Amniotic stem cell (primary cell): Measurements from ENCODE around the gene RHOF.
"Not testable (repeated sequence)": the region's sequence is repeated elsewhere in the genome, so short reads cannot be mapped to it uniquely, and the experiment has no call there.

Source experiments
- DNase-seq: peaks from one replicate; lab custom pipeline; 2025; lab: John Stamatoyannopoulos, UW

The RHOF gene

GRCh38 chr12:121773011-121773777, 20.3 kb downstream of the RHOF start:
- DNase-seq: no peak

GRCh38 chr12:121770813-121771625, 22.5 kb downstream of the RHOF start:
- no peak for DNase-seq

- no peak for DNase-seq
These were observed 23.1 kb downstream of the RHOF start for GRCh38 chr12:121770388-121770787.

GRCh38 chr12:121769831-121770301, 23.6 kb downstream of the RHOF start:
- DNase-seq: no peak

- DNase-seq: no peak
These were observed 24.1 kb downstream of the RHOF start for GRCh38 chr12:121769297-121769830.

GRCh38 chr12:121767525-121768016, 25.9 kb downstream of the RHOF start:
- no peak for DNase-seq

GRCh38 chr12:121766290-121767039, 27.0 kb downstream of the RHOF start:
- no peak for DNase-seq

- DNase-seq: peak; percentile 53
These were observed 27.9 kb downstream of the RHOF start for GRCh38 chr12:121765573-121765972.

- DNase-seq: no peak
These were observed 28.7 kb downstream of the RHOF start for GRCh38 chr12:121764808-121765207.

- no peak for DNase-seq
These were observed 31.2 kb downstream of the RHOF start for GRCh38 chr12:121762269-121762668.

- DNase-seq: not testable (repeated sequence)
These were observed 35.0 kb downstream of the RHOF start for GRCh38 chr12:121758536-121758935.

- DNase-seq: no peak
These were observed 37.9 kb downstream of the RHOF start for GRCh38 chr12:121755591-121755990.

GRCh38 chr12:121754836-121755235, 38.7 kb downstream of the RHOF start:
- no peak for DNase-seq

- DNase-seq: no peak
These were observed 39.6 kb downstream of the RHOF start for GRCh38 chr12:121753844-121754264.

- DNase-seq: no peak
These were observed 41.6 kb downstream of the RHOF start for GRCh38 chr12:121751749-121752351.

- no peak for DNase-seq
These were observed 42.5 kb downstream of the RHOF start for GRCh38 chr12:121751034-121751433.

GRCh38 chr12:121750507-121750955, 43.0 kb downstream of the RHOF start:
- no peak for DNase-seq

GRCh38 chr12:121749267-121749666, 44.2 kb downstream of the RHOF start:
- DNase-seq: no peak

- peak; percentile 47 for DNase-seq
These were observed 44.8 kb downstream of the RHOF start for GRCh38 chr12:121748571-121749265.

GRCh38 chr12:121748218-121748570, 45.3 kb downstream of the RHOF start:
- no peak for DNase-seq

- not testable (repeated sequence) for DNase-seq
These were observed 47.9 kb downstream of the RHOF start for GRCh38 chr12:121745545-121745944.
